Activated CD8-positive, alpha-beta memory T cell treated with anti-CD3 and anti-CD28 coated beads, Interleukin-2, amount 50 U/mL, for 24 hours (primary cell): ENCODE data around the gene CCDC81.

Source experiments
- DNase-seq: peaks from one replicate; pipeline ENCODE4 v3.0.0-alpha.2; 2020; ENCODE audit errors: extremely low read depth

CCDC81 gene

DNA sequence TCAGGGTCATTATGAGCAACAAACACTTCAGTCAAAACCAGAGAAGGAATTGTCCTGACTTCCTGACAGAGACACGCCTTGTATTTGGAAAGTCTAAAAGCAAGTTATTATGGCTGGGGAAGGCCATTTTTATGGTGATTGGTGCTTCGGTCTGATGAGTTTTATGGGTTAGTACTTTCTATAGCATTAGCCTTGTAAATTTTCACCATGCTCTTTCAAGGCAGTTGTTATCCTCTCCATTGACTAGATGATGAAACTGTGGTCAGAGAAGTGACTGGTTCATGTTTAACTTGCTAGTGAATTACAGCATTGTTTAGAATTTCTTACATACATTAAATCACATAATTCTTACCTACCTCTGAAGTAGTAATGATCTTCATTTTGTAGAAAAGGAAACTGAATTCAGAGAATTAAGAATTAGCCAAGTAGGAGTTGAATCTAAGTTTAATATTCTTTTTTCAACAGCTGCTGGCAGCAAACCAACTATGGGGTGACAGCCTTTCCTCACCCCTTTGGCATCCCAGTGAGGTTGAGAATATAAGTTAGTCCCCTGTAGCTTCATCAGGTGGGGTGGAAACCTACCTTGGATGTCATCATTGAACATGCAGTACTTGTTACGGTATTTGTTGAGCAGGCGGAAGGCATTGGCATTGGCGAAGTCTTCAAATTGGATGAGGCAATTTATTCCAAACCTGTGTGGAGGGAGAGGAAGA is 90.0 kb downstream of the CCDC81 start:
- no peak for DNase-seq

DNA sequence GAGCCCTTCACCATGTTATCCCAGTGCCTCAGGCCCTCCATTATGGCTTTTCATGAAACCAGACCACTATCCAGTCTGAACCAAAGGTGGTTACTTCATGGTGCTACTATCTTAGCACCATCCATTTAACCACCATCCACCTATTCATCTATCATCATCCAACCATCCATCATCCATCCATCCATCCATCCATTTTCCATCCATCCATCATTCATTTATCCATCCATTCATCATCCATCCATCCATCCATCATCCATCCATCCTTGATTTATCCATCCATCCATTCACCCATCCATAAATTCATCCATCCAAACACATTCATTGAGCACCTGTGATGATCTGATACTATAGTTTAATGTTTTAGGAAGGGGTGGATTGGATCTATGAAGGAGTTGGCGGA is 93.5 kb downstream of the CCDC81 start:
- no peak for DNase-seq

DNA sequence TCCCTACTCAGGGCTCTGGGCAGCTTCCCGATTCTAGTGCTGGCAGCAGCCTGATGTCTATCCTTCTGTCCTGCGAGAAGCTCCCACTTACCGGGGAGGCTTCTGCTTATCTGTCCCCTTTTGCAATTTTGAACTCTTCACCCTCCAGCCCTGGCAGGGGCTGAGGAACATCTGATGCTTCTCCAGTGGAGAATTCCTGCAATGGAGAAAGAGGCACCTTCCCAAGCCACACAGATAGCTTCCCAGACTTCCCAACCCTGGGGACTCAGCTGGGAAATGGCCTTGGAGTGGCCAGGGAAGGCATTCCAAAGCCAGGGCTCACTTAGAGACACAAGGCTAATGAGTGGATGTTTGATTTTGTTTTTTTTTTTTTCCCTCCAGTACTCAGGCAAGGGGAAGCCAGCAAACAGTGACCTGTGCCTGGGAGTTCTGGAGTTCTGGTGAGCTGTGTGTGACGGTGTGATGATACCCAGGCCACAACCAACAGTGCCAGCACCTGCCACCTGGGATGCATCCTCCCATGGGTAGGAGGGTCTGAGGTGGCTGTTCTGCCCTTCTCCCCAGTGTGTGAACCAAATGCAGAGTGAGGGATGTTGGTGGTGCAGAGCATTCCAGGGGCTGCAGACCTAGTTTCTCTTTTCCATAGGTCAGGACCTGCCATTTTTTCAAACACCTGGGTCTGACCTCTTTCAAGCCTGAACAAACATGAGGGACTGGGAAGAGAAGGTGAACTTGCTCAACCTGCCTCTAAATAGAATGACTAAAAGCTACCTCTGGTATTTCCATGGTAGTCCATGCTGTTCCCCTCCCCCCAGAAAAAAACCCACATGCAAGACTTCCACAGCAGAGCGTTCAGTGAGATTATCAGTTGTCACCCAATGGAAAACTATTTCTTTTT is 95.1 kb downstream of the CCDC81 start:
- no peak for DNase-seq
